ENCODE measurements around the gene RBMS1. TPM values are rescaled to one million over a fixed set of nuclear protein-coding genes. Genes with fewer than 3 reads are reported as not detected.

Gene RBMS1
- total and polyA plus RNA-seq, 7 donors: 4.4 to 91.8 (median 69.2) TPM

DNA sequence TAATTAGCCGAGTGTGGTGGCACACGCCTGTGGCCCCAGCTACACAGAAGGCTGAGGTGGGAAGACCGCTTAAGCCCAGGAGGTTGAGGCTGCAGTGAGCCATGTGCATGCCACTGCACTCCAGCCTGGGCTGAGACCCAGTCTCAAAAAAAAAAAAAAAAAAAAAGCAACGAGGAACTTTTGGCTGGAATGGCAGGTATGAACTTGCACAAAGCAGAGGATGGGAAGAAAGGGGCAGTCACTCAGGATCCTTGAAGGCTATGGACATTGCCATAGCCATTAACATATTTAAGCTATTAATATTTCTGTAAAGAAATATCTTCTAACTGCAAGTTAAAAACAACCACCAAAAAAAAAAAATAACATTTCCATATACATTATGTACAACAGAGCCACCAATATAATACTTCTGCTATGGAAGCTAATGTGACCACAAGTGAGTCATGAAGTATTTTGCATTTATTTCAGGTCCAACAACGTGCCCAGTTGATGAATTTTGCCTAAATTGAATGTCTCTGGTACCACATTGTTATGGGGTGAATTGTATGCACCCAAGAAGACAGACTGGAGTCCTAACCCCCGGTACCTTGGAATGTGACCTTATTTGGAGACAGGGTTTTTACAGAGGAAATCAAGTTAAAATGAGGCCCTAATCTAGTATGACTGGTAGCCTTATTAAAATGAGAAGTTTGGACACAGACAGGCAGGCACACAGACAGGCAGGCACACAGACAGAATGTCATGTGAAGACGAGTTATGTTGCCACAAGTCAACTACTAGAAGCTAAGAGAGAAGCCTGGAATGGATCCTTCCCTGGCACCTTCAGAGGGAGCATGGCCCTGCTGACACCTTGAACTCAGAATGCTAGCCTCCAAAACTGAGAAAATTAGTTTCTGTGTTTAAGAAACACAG lies 102.8 kb downstream of the RBMS1 start:
- peak overlapping the region; percentile 10 to 88 (median 50) for H3K27ac ChIP-seq
- H3K4me1 ChIP-seq: peaks cover 0 to 83% (median 73%) of the 10 kb centered on the region in 4 donors

DNA sequence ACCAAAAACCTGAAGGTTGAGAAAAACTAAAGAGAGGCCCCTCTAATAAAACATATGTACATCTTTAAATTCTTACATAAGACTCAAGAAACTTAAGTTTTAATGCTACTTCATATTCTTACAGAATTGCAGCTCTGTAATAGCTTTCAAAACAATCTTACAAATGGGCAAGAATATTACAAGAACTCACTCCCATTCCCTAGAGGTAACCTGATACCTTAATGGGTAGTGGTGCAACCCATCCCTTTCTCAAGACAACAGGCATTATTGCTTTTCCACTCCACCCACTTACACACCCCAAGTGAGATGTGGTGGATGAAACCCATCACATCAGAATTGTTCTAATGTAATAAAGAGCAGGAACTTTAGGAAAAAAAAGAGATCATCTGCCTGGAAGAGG lies 103.7 kb downstream of the RBMS1 start:
- Histone ChIP-seq H3K4me3 (no peak overlapping the region), H3K27me3 (no peaks in the 10 kb centered on the region), H3K36me3 (no peaks in the 10 kb centered on the region), H3K9me3 (no peaks in the 10 kb centered on the region), H3K4me1 (peaks cover 0 to 85% (median 75%) of the 10 kb centered on the region in 4 donors), H3K27ac (peak overlapping the region in 3 of 4 donors; percentile 79 to 88 (median 81))
- DNase-seq: no peak
- intact Hi-C loops (cut with DNase I): no loop called here
- TF ChIP-seq POLR2A (IDR thresholded peaks at IDR 0.05): no peak
- peak in 1 of 4 donors; percentile 31 for TF ChIP-seq POLR2AphosphoS5 (IDR thresholded peaks at IDR 0.05)

More for the DNA sequence above, 102.8 kb downstream of the RBMS1 start:
- Histone ChIP-seq H3K36me3 (no peaks in the 10 kb centered on the region), H3K4me3 (no peak overlapping the region), H3K9me3 (no peaks in the 10 kb centered on the region), H3K27me3 (no peaks in the 10 kb centered on the region)
- 78 to 83% methylated on average over 7 of the region's 7 CpGs for WGBS, 2 donors
- no peak for DNase-seq
- intact Hi-C loops (cut with DNase I): no loop called here
- no peak for TF ChIP-seq POLR2AphosphoS5 (IDR thresholded peaks at IDR 0.05)
- no peak for TF ChIP-seq CTCF (IDR thresholded peaks at IDR 0.05)
- no peak for TF ChIP-seq POLR2A (IDR thresholded peaks at IDR 0.05)
- no peak for TF ChIP-seq EP300 (IDR thresholded peaks at IDR 0.05)

GRCh38 chr2:160388464-160389263 lies 104.9 kb downstream of the RBMS1 start:
- Histone ChIP-seq H3K4me1 (peaks cover 0 to 88% (median 69%) of the 10 kb centered on the region in 4 donors), H3K9me3 (no peaks in the 10 kb centered on the region), H3K27ac (peak overlapping the region; percentile 74 to 88 (median 80)), H3K4me3 (no peak overlapping the region), H3K36me3 (no peaks in the 10 kb centered on the region), H3K27me3 (no peaks in the 10 kb centered on the region)
- DNase-seq: peak; percentile 77
- WGBS, 2 donors: 58 to 71% methylated on average over 12 of the region's 12 CpGs
- intact Hi-C loops (cut with DNase I): no loop called here
- TF ChIP-seq EP300 (IDR thresholded peaks at IDR 0.05) (no peak), POLR2AphosphoS5 (IDR thresholded peaks at IDR 0.05) (peak in 1 of 4 donors; percentile 34)

- DNase-seq: peak; percentile 95
- intact Hi-C loops (cut with DNase I): no loop called here
- H3K4me3 ChIP-seq: no peak overlapping the region
These were observed 105.9 kb downstream of the RBMS1 start for GRCh38 chr2:160387558-160388262.

GRCh38 chr2:160384791-160385190 lies 108.8 kb downstream of the RBMS1 start:
- no peak for DNase-seq
- Histone ChIP-seq H3K4me1 (peaks cover 0 to 91% (median 78%) of the 10 kb centered on the region in 4 donors), H3K36me3 (no peaks in the 10 kb centered on the region), H3K9me3 (no peaks in the 10 kb centered on the region), H3K27ac (peak overlapping the region in 2 of 4 donors; percentile 39 to 88), H3K27me3 (no peaks in the 10 kb centered on the region), H3K4me3 (no peak overlapping the region)
- TF ChIP-seq EP300 (IDR thresholded peaks at IDR 0.05) (no peak), CTCF (IDR thresholded peaks at IDR 0.05) (no peak), POLR2A (IDR thresholded peaks at IDR 0.05) (no peak), POLR2AphosphoS5 (IDR thresholded peaks at IDR 0.05) (no peak)
- intact Hi-C loops (cut with DNase I): no loop called here
- WGBS, 2 donors: 77% methylated on average over 1 of the region's 1 CpG

More at GRCh38 chr2:160387558-160388262, 105.9 kb downstream of the RBMS1 start:
- TF ChIP-seq EP300 (IDR thresholded peaks at IDR 0.05) (peak in 3 of 4 donors; percentile 31 to 85 (median 83)), POLR2AphosphoS5 (IDR thresholded peaks at IDR 0.05) (peak; percentile 47 to 82 (median 74)), POLR2A (IDR thresholded peaks at IDR 0.05) (no peak)
- Histone ChIP-seq H3K4me1 (peaks cover 0 to 91% (median 73%) of the 10 kb centered on the region in 4 donors), H3K27ac (peak overlapping the region; percentile 74 to 88 (median 80)), H3K9me3 (no peaks in the 10 kb centered on the region), H3K27me3 (no peaks in the 10 kb centered on the region), H3K36me3 (no peaks in the 10 kb centered on the region)
- WGBS, 2 donors: 63 to 78% methylated on average over 3 of the region's 3 CpGs

Data from sigmoid colon (tissue), 7 donors.